GM18508 (cell line): Measurements from ENCODE around the gene NR2F1-AS1.
"Not testable (repeated sequence)": the region's sequence is repeated elsewhere in the genome, so short reads cannot be mapped to it uniquely, and the experiment has no call there.

Source experiments
- ATAC-seq: cut with Tn5 transposase; IDR thresholded peaks from one replicate; pipeline ENCODE4 v1.9.1; 2021; ENCODE audit warnings: moderate number of reproducible peaks; ENCODE audit not compliant: insufficient read depth, unreplicated experiment

The NR2F1-AS1 gene

DNA sequence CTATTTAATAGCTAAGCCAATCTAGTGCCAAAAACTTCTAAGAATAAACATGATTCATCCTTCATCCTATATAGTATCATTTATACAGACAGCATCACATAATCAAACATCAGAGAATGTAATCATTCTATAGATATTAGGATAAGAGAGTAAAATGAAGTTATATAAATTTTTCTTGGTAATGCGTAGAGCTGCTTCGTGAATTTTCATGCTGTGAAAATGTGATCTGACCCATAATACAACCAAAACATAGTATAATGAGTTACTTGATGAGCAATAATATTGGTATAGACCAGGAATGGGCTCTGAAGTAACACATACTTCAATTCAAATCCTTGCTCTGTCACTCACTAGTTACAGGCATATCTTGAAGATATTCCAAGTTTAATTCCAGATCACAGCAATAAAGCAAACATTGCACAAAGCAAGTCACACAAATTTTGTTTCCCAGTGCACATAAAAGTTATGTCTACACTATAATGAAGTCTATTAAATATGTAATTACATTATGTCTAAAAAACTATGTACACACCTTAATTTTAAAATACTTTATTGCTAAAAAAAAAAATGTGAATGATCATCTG, 23.9 kb downstream of the NR2F1-AS1 start:
- ATAC-seq, result no peak

GRCh38 chr5:93549594-93549993, 31.4 kb downstream of the NR2F1-AS1 start:
- ATAC-seq, result not testable (repeated sequence)

DNA sequence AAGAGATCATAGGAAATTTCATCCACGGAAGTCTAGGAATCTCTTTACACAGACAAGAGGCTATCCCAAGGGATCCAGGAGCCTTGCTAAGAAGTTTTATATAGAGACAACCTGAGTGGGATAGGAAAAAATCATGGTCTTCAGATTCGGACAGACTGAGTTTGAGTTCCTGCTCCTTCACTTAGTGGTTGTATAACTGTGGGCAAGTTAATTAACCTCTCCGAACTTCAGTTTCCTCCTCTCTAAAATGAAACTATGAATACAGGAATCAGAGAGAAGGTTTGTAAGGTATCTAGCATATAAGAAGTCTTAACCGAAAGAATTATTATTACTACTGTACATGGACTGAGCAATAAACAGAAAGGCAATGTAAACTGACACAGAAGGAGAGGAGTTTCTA, 35.1 kb downstream of the NR2F1-AS1 start:
- no peak for ATAC-seq

GRCh38 chr5:93532370-93532769, 48.6 kb downstream of the NR2F1-AS1 start:
- ATAC-seq, result no peak

GRCh38 chr5:93521815-93522214, 59.2 kb downstream of the NR2F1-AS1 start:
- ATAC-seq, result not testable (repeated sequence)

- ATAC-seq, result no peak
Measured at GRCh38 chr5:93519740-93520139, 61.3 kb downstream of the NR2F1-AS1 start.

DNA sequence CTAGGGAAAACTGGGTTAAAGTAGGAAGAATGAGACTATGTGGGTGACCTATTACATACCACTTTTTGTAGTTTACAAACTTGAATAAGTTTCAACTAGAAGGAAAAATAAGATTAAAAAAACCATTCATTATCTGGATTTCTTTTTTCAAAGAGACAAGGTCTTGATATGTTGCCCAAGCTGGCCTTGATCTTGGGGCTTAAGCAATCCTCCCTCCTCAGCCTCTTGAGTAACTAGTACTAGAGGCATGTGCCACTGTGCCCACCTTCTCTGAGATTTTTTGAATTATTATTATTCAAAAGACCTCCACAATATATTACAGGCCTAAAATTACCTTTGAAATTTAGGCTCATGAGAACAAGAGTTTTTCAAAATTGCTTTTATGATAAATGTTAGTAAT, 63.2 kb downstream of the NR2F1-AS1 start:
- no peak for ATAC-seq

DNA sequence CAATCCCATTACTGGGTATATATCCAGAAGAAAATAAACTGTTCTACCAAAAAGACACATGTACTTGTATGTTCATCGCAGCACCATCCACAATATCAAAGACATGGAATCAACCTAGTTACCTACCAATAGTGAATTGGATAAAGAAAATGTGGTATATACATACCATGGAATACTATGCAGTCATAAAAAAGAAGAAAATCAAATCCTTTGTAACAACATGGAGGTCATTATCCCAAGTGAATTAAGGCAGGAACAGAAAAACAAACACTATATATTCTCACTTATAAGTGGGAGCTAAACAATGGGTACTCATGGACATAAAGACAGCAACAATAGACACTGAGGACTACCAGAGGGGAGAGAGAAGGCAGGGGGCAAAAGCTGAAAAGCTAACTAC, 67.7 kb downstream of the NR2F1-AS1 start:
- ATAC-seq, result no peak

DNA sequence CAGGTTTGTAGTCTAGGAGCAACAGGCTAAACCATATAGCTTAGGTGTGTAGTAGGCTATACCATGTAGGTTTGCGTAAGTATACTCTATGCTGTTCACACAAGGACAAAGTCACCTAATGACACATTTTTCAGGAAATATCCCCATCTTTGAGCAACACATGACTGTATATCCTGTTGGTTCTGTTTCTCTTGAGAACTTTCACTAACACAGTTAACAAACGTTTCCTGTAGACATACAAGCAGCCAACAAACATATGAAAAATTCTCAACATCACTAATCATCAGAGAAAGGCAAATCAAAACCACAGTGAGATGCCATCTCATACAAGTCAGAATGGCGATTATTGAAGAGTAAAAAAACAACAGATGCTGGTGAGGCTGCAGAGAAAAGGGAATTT, 68.2 kb downstream of the NR2F1-AS1 start:
- ATAC-seq, result no peak

DNA sequence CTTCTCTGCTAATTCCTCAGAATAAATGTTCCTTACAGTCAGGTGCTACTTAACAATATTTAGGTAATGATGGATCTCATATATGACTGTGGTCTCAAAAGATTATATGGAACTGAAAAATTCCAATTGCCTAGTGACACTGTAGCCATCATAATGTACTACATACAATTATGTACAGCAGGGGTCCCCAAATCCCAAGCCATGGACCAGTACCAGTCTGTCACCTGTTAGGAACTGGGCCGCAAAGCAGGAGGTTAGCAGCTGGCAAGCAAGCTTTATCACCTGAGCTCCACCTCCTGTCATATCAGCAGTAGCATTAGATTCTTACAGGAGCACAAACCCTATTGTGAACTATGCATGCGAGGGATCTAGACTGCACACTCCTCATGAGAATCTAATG, 69.6 kb downstream of the NR2F1-AS1 start:
- no peak for ATAC-seq

DNA sequence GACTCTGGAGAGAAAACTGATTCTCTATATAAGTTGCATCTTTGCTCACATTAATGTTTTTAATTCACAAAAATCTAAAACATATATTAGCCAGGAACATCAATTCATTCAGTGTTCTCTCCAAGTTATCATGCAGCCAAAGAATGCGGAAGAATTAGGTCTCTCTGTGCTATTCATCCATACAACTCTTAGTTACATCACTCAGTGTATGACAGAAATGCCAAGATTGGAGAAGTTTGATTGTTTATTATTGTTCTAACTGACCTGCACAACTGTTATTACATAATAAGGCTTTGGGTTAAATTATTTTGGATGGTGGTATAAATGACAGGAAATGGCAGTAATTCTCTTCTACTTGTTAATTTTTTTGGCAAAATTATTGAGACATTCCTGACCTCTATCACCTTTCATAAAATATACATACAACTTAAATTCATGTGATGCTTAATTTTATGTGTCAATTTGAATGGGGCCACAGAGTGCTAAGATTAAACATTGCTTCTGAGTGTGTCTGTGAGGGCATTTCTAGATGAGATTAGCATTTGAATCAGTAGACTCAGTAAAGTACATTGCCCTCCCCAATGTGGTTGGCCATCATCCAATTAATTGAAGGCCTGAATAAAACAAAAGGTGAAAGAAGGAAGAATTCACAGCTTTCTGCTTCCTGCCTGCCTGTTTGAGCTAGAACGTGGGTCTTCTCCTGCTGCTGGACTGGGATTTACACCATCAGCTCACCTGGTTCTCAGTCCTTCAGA, 70.2 kb downstream of the NR2F1-AS1 start:
- no peak for ATAC-seq

- ATAC-seq, result not testable (repeated sequence)
Measured at GRCh38 chr5:93505553-93505952, 75.5 kb downstream of the NR2F1-AS1 start.

GRCh38 chr5:93503598-93504067, 77.4 kb downstream of the NR2F1-AS1 start:
- no peak for ATAC-seq

DNA sequence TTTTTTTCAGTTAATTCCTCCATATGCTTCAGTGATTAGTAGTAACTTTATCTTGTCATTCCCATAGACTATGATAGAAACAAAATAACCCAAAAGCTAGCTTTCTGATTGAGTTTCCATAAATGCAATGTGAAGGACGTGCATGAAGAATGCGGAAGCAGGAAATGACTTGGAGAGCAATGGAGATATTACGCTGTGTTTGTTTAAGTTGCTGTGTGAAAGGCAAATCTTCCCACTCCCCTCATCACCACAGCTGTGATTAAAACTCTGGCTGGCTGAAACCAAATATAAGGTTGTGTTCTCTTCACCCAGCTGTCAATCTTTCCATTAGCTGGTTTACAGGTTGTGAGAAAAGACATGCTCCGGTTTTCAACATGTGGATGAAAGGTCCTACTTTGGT, 83.9 kb downstream of the NR2F1-AS1 start:
- no peak for ATAC-seq

DNA sequence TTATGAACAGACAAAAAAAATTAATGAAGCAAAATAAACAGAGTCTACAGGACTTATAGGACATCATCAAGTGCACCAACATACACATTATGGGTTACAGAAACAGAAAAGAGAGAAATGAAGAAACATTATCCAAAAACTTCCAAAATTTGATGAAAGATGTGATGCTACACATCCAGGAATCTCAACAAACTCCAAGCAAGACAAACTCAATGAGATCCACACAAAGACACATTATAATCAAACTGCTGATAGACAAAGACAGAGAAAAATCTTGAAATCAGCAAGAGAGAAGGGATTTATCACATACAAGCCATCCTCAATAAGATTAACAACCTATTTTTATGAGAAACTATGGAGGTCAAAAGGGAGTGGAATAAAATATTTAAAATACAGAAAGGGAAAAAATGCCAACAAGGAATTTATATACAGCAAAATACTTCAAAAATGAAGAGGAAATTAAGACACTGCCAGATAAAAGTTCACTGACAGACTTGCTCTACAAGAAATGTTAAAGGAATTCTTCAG, 101.0 kb downstream of the NR2F1-AS1 start:
- no peak for ATAC-seq

GRCh38 chr5:93477816-93478215, 103.2 kb downstream of the NR2F1-AS1 start:
- no peak for ATAC-seq

DNA sequence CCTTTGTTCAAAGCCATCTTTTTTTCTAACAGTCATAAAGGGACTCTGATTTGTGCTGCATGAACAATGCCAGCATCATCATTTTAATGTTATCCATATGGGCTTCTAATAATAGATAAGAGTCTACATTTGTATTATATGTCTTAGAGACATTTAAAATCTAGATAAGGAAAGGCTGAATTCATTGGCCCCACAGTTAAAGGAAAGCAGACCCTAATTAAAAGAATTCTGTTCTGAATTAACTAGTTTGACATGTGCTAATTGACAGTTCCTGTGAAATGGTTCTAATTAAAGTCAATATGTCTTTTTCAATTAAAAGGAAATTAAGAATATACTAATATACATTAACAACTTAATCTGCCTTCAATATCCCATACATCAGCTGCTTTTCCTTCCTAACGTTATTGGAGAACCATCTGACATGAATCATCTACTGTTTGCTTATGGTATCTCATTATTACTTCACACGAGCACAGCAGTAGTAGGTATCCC, 104.7 kb downstream of the NR2F1-AS1 start:
- ATAC-seq, result no peak

DNA sequence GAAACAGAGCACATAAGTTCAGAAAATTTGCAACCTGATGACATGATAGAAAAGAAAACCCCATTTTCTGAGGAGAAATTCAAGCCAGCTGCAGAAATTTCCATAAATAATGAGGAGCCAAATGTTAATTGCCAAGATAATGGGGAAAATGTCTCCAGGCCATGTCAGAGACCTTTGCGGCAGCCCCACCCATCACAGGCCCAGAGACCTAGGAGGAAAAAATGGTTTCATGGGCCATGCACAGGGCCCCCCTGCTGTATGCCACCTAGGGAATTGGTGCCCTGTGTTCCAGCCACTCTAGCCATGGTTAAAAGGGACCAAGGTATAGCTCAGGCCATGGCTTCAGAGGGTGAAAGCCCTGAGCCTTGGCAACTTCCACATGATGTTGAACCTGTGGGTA, 118.1 kb downstream of the NR2F1-AS1 start:
- no peak for ATAC-seq

GRCh38 chr5:93461756-93462155, 119.3 kb downstream of the NR2F1-AS1 start:
- no peak for ATAC-seq

GRCh38 chr5:93460286-93460685, 120.7 kb downstream of the NR2F1-AS1 start:
- no peak for ATAC-seq

DNA sequence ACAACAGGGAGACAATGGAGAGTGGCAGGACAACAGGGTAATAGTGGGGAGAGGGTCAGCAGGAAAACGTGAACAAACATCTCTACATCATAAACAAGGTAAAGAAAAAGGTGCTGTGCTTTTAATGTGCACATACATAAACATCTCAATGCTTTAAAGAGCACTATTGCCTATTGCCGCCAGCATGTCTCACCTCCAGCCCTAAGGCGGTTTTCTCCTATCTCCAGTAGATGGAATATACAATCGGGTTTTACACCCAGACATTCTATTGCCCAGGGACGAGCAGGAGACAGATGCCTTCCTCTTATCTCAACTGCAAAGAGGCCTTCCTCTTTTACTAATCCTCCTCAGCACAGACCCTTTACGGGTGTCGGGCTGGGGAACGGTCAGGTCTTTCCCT, 124.2 kb downstream of the NR2F1-AS1 start:
- not testable (repeated sequence) for ATAC-seq

DNA sequence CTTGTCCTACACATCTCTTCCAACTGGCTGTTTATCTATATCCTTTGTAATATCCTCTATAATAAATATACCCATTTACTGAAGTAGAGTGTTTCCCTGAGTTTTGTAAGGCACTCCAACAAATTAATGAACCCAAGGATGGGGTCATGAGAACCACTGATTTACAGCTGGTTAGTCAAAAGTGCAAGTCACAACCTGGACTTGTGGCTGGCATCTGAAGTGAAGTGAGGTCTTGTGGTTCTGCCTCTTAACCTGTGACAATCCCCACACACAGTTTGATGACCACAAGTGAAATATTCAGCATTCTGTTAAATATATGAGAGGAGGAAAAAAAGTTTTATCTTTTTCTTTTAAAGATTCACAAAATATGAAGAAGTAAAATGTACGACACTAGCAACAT, 126.1 kb downstream of the NR2F1-AS1 start:
- ATAC-seq, result no peak
